Caki2 (cell line): ENCODE results near the gene CNPY1. TPM values are rescaled to one million over a fixed set of nuclear protein-coding genes. Genes with fewer than 3 reads are reported as not detected.

Experiments used
- DNase-seq: peaks from one replicate; pipeline ENCODE4 v3.0.0-alpha.2; 2015; ENCODE audit warnings: low read depth
- in situ Hi-C: cut with HindIII; loops from 2 replicates; pipeline ENCODE4 v1.10.0; 2016; ENCODE audit warnings: low sequenced_read_pairs, low pct_unique_long_range_greater_than_20kb, mixed read lengths
- total RNA-seq: library from RNA; depleted of rRNA; stranded (reverse); fragments of >200 nt; shearing (Covaris generic); gene quantifications from 2 replicates; pipeline ENCODE4 v1.2.3, GENCODE V29; 2014; ENCODE audit warnings: low replicate concordance; rRNA removed

Gene CNPY1
- total RNA-seq, 1 experiment from 2014 or later = not detected

- DNase-seq = no peak
- in situ Hi-C loops = no loop called here
Measured at GRCh38 chr7:155455776-155456737, 90.3 kb downstream of the CNPY1 start.

- DNase-seq = no peak
- in situ Hi-C loops = no loop called here
Measured at GRCh38 chr7:155455132-155455693, 91.1 kb downstream of the CNPY1 start.

- in situ Hi-C loops = no loop called here
- no peak for DNase-seq
Measured at GRCh38 chr7:155454183-155455112, 91.9 kb downstream of the CNPY1 start.

- in situ Hi-C loops = no loop called here
- no peak for DNase-seq
Measured at GRCh38 chr7:155453296-155454182, 92.8 kb downstream of the CNPY1 start.

- in situ Hi-C loops = no loop called here
- DNase-seq = no peak
Measured at GRCh38 chr7:155452505-155453295, 93.7 kb downstream of the CNPY1 start.

- DNase-seq = no peak
- in situ Hi-C loops = no loop called here
Measured at GRCh38 chr7:155451840-155452239, 94.5 kb downstream of the CNPY1 start.

Other genes with a start within 250 kb of the CNPY1 start
- gene INSIG1, start 248.7 kb downstream of the CNPY1 start, total RNA-seq = 61.5 and 72.9 TPM in 2 replicates
- 1.3 and 6.7 TPM in 2 replicates for gene EN2, start 88.4 kb downstream of the CNPY1 start, total RNA-seq
- gene RBM33, start 98.1 kb upstream of the CNPY1 start, total RNA-seq = 7.3 and 29.9 TPM in 2 replicates